ENCODE measurements around the gene COL6A2.

Gene COL6A2

DNA sequence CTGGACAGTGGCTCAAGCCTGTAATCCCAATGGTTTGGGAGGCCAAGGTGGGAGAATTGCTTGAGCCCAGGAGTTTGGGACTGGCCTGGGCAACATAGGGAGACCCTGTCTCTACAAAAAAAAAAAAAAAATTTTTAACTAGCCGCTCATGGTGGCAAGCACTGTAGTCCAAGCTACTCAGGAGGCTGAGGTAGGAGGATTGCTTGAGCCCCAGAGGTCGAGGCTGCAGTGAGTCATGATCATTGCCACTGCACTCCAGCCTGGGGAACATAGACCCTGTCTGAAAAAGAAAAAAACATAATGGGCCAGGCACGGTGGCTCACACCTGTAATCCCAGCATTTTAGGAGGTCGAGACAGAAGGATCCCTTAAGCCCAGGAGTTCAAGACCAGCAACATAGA is 81.0 kb downstream of the COL6A2 start:
- TF ChIP-seq CTCF (IDR thresholded peaks at IDR 0.05; ENCODE audit: insufficient read depth, low read depth, low read length, missing control alignments): no peak
- DNase-seq (ENCODE audit: low read depth): no peak

More for the DNA sequence above, 81.0 kb downstream of the COL6A2 start:
- no peak overlapping the region for H3K4me3 ChIP-seq (ENCODE audit: low read length)
